Hematopoietic multipotent progenitor cell treated with erythropoietin and hydrocortisone succinate and interleukin-3 and kit ligand, for 4 days (in vitro differentiated cells): ENCODE results near the gene EFEMP2.

Experiments used
- DNase-seq: peaks from one replicate; pipeline ENCODE4 v3.0.0-alpha.2; 2015

EFEMP2 gene

DNA sequence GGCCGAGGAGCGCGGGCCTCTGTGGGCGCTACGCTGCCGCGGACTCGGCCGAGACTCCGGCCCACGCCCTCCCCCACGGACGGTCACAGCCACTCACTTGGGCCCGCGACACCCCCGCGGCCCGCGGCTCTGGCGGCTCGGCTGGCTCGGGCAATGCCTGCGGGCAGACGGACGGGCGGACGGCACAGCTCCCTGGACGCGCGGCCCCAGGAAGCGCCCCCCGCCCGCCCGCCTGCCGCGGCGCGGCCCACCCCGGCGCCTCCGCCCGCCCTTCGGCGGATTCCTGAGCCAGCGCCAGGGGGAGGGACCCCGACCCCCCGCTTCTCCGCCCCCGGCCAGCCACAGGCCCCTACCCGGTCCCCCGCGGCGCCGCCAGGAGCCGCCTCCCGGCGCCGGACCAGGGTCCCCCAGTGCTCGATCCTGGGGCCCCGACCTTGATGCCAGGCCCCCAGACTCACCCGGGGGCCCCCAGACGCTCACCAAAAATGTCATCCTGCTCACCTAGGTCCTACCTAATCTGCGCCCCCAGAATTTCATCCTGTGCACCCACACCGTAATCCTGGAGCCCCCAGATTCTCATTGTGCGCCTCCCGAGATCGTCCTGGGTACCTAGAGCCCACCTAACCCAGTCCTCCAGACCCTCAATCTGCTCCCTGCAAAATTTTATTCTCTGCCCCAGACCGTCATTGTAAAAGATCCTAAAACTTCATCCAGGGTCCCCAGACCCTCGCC is at the start of gene EFEMP2:
Gene EFEMP2, minus strand, starts transcription at position 215 of the 732 bp plus-strand sequence. CDS start 446 bp downstream, outside the sequence.
- DNase-seq, result no peak

DNA sequence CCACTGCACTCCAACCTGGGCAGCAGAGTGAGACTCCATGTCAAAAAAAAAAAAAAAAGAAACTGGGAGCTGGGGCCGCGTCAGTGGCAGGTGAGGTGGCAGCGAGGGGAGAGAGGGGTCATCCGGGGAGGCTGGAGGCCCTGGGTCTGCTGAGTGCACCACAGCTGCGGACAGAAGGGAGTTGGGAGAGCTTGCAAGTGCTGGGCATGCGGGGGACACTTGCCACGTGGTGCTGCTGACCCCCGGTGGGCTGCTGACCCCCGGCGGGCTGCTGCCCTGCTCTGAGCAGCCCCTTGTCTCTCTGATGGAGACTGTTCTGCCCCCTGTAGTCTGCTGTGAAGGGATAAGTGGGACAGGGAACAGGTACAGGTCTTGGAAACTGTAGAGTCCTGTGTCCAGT is 49.3 kb upstream of the EFEMP2 start:
- DNase-seq, result no peak

DNA sequence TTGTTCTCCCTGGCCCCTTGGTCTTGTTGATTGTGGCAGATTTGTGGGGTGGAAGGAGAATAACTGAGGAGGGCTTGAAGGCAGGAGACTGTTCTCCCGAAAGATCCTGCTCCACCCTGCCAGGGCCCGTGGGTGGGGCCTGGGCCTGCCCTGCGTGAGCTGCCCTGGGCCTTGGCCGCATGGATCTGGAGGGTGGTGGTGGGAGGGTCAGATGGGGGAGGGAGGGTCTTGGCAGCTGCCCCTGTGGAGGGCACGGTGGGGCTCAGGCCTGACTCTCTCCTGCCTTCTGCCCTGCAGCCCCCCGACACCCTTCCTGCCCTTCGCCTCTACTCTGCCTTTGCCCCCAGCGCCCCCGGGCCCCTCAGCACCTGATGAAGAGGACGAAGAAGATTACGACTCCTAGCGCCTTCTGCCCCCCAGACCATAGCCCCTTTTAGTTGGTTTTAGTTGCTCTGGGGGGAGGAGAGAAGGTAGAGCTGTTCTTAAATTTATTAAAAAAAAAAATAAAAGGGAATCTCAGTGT is 48.5 kb upstream of the EFEMP2 start:
- DNase-seq, result no peak

DNA sequence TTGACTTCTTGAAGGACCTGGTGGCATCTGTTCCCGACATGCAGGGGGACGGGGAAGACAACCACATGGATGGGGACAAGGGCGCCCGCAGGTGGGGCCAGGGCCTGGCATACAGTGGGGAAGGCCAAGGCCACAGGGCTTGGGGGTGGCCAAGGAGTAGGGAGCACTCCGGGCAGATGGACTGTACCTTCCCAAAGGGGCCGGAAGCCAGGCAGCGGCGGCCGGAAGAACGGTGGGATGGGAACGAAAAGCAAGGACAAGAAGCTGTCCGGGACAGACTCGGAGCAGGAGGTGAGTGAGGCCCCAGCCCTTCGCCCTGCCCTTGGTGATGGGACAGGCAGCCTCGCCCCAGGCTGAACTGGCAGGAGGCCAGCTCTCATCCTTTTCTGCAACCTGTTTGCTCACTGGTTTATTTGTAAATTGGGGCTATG is 47.8 kb upstream of the EFEMP2 start:
- no peak for DNase-seq

DNA sequence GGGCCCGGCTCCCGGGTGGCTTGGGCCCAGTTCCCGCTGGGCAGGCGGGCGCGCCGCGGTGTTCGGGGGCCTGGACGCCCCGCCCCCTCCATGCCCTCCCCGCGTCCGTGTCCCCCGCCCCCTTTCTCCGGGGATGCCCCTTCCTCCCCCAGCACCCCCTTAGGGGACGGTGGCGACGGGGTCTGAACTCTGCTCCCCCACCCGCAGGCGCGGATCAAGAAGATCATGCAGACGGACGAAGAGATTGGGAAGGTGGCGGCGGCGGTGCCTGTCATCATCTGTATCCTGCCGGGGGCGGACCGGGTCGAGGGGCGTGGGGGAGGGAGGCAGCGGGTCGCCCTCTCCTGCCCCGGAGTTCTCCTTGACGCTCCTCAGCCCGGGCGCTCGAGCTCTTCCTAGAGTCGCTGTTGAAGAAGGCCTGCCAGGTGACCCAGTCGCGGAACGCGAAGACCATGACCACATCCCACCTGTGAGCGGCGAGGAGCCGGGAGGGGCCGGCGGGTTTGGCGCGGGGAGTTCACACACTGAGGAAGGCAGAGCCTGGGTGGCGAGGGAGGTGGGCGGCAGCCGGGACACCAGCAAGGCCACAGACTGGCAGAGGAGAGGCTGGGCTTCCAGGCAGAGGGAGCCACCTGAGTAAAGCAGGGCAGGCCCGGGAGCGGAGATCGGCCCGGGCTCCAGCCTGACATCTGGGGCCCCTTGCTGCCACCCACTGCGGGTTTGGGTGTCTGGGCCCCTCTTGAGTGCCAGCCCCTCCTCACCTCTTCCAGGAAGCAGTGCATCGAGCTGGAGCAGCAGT is 47.2 kb upstream of the EFEMP2 start:
- peak; percentile 71 for DNase-seq

DNA sequence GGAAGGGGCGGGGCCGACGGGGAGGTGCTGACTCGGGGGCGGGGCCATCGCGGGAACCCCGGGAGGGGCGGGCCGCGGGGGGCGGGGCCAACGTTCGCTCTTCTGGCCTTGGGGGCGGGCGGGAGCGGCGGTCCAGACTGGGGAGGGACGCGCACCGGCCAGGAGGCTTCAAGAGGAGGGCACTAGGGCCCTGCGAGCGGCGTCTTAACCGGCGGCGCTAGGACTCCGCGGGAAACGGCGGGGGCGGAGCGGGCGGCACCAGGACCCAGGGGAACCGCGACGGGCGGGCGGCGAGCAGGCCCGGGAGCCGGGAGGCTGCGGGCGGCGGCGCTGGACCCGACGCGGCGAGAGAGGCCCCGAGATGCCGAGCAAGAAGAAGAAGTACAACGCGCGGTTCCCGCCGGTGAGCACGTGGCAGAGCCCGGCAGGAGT is 46.6 kb upstream of the EFEMP2 start, which contains the start of gene DRAP1:
Gene DRAP1, plus strand, starts transcription at position 286 of the 432 bp plus-strand sequence. Its CDS starts 76 bp downstream, at position 362.
- peak; percentile 100 for DNase-seq

DNA sequence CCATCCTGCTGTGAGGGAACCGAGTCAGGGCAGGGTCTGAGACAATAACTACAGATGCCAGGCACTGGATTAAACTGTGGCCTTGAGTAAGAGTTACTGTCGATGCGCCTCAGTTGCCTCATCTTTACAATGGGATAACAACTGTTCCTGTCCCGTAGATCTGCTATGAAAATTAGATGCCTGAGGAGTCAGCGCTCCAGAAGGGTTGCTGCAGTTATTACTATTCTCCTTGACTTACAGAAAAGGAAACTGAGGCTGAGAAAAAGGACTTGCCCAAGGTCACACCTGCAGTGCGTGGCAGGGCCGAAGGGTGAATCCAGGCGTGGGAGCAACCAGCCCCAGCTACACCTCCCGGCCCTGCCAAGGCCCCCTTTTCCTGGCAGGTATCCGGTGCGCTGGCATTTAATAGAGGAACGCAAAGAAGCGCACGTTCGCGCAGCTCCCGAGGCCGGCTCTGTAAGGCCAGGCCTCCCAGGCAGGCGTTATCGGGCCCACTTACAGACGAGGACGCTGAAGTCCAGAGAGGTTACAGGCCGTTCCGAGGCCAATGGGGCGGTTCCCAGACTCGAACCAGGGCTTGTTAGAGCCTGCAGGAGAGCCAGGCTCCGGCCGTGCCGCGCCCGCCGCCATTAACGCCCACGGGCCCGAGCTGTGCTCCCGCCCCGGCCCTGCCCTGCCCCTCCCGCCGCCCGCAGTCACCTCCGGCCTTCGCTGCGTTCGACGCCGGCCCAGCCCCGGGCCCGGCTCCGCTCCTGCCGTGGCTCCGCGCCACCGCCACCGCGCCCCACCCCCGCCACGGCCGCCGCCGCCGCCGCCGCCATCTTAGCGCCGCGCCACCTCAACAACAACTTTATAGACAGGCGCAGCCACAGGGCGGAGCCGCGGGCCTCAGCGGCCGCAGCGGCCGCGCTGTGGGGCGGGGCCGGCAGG is 45.9 kb upstream of the EFEMP2 start, which contains the start of gene C11orf68:
Gene C11orf68, minus strand, starts transcription at position 852 of the 930 bp plus-strand sequence. Its CDS starts 31 bp downstream, at position 821.
- DNase-seq, result peak; percentile 68

DNA sequence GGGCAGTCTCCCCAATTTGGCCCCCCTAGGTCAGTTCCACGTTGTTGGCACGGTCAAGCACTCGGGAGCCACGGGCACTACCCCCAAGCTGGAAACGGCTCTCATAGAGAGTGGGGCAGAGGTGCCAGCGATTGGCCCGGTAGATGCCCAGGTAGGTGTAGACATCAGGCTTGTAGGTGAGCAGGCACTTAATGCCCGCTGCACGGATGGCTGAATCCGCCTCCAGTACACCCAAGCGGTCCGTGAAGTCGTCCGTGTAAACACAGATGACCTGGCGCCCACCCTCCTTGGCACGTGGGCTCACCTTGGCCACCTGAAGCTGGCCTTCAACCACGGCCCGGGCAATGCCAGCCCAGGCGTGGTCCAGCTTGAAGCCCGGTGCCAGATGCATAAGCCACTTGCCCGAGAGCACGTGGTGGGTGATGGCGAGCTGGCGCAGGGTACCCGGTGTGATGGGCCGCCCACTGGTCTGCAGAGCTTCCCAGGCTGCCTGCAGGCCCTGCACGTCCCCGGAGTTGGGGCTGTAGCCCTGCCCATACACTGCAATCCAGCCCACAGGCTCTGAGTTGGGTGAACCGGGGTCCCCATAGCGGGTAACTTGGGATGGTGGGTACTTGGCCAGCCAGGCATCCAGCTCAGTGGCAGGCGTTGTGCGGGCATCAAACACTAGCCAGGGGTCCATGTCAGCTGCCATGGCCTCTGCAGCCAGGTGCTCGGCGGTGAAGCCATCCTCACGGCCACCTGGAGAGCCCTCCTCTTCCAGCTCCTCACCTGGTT is 45.0 kb upstream of the EFEMP2 start:
- DNase-seq, result no peak

DNA sequence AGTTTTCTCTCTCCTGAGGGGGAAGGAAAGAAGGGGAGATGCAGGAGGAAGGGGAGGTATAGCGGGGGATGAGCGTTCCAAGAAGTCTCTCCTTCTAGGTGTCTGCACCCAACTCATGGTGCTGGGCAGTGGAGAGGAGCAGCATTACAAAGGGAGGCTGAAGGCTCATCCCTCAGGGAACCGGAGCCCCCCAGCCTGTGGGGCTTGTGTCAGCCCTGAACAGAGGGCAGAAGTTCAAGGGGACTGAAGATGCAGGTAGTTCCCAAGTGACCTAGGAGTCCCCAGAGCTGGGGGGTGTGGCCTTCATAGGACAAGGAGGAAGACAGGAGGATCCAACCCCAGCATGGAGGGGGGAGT is 44.5 kb upstream of the EFEMP2 start:
- no peak for DNase-seq

DNA sequence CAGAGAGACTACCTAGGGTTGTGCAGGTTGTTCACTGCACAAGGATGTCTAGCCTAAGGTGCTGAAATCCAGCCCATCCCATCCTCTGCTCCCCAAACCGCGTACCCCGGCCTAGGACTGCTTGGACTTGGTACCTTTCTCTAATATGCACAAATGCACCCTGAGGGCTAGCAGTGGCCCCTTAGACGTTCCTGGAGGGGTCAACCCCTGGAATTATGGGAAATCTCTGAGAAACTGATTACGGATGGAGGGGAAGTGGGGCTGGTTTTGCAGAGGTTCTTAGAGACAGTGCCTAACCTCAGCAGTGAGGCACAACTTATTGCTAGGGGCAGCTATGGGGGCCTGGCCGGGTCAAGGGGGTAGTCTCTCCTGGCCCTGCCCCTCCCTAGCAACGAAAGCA is 43.8 kb upstream of the EFEMP2 start:
- no peak for DNase-seq

DNA sequence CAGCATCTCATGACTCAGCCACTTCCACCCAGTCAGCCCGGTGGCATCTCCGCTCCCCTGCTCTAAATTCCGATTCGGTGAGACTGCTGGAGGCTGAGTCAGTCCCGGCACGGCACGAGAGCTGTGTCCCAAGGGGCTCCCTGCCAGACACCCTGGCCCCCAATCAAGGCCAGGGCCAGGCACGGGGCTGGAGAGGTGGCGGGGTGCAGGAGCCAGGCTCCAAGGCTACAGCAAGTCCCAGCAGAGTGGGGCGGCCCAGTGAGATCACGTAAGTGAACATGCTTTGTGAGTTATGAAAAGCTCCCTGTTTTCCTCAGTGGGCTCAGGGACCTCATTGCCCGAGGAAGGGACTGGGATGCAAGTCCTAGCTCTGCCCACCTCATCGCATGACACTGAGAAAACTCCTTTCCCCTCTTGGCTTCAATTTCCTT is 43.2 kb upstream of the EFEMP2 start:
- DNase-seq, result peak; percentile 73

DNA sequence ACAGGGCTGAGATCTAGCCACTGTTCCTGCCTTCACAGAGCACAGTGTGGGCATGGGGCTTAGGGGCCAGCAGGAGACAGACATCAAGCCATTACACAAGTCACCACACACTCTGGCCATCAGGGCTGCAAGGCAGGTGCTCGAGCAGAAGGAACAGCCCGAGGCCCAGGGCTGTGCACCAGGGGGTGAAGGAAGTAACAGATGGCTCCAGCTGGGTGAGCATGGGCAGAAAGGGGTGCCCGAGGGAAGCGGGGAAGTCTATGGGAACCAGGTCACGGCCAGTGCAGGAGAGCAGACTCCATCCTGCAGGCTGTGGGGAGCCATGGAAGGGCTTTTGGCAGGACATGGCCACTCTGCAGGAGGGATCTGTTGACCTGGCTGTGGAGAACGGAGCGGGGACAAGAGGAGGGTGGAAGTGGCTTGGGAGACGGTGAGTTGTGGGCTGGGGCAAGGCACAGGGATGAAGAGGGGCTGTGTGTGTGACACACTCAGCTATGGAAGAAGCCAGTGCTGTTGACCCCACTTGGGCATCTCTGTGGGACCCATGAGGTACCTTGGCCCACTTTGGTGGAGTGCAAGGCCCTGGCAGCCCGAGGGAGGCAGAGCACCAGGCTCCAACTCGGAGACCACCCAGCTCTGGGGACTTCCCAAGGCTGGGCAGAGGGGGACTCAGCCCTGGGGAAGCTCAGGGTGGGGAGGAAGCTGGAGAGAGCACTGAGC is 42.7 kb upstream of the EFEMP2 start:
- no peak for DNase-seq

DNA sequence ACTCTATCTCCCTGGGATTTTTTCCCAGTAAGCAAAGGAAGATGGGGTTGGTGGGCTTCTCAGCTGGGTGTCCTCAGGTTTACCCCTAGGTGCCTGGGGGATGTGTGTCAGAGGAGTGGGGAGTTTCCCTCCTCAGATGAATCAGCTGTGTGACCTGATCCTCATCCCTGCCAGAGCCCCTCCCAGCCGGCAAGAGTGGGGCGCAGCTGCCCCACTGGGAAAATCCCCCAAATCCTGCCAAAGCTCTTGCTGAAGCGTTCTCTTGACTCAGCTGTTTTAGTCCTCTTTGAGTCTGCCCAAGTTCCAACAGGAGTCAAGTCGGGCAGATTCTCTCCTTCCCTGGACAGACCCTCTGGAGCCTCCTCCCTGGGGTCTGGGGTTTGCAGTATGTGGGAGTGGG is 40.2 kb upstream of the EFEMP2 start:
- no peak for DNase-seq

DNA sequence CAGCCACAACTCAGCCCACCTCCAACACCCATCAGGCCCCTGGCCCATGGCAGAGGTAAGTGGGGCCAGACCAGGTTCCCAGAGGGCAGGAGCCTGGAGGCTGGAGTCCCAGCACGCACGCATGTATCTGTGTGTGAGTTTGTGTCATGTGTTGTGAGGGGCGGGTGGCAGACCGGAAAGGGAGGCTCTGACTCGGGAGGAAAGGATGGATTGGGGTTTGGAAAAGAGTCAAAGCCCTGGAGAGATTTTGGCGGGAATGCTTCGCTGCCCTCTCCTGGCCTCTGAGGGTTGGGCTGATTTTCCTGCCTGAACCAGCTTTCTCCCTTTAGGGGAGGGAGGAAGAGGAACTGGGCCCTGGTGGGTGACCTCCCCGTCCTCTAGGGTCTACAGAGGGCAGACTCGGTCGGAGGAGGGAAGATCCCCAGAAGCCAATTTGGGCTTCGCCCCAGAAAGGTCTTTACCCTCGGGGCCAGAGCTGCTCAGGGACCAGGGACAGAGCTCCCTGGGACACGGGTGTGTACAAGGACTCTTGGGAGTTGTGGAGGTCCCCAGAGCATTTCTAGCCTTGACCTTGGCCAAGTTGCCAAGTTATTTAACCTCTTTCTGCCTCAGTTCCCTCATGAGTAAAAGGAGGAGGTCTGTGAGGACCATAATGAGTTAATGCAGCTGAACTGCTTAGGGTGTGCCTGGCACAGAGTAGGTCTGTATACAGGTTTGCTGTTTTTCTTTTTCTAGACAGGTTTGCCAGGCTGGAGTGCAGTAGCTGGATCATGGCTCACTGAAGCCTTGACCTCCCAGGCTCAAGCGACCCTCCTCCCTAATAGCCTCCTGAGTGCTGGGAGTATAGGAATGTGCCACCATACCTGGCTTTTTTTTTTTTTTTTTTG is 39.3 kb upstream of the EFEMP2 start:
- DNase-seq, result peak; percentile 61

DNA sequence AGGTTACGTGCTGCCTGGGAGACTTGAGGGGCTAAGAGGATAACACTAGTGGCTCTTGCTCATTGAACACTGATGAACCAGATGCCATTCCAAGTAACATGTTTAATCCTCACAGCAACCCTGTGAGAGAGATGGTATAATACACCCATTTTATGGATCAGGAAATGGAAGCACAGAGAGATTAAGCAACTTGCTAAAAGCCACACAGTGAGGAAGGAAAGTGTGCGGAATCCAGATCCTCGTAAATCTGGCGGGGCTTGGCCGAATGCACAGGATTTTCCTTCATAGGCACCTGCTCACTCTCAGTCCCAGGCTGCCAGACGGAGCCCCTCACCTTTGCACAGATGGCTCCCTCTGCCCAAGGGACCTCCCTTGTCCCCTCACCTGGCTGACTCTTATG is 35.3 kb upstream of the EFEMP2 start:
- DNase-seq, result no peak

DNA sequence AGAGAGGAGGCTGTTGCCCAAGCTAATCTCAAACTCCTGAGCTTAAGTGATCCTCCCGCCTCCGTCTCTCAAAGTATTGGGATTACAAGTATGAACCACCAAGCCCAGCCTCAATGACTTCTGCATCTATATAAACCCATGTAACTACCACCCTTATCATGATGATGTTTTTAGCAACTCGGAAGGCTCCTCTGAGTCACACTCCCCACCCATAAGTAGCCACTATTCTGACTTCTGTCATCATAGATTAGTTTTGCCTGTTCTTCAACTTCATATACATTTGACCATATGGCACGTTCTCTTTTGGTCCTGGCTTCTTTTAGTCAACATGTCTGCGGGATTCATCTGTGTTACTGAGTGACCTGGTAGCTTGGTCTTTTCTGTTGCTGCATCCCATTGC is 34.0 kb upstream of the EFEMP2 start:
- peak; percentile 89 for DNase-seq

DNA sequence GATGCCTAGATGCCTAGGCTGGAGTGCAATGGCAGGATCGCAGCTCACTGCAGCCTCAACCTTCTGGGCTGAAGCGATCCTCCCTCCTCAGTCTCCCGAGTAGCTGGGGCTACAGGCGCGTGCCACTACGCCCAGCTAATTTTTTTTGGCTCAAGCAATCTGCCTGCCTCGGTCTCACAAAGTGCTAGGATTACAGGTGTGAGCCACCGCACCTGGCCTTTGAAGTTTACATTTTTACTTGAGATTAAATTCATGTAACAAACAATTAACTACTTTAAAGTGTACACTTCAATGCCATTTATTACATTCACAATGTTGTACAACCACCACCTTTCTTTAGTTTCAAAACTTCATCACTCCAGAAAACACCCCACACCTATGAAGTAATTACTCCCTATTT is 31.1 kb upstream of the EFEMP2 start:
- no peak for DNase-seq

DNA sequence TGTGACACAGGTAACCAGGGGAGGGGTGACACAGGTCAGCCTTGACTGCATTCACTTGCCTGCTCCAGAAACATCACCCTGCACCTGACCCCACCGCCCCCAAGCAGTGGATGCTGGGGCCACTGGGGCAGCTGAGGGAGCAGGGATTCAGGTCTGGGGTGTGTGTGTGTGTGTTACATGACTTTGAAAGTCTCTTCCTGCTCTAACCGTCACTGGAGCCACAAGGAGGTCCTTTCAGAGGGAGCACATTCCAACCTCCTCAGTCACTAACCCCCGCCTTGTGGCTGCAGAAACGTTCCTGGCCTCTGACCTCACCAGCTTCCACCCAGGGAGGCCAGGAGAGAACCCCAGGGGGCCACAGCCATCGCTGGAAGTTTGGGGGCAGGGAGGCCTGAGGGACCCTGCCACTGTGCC is 30.5 kb upstream of the EFEMP2 start:
- no peak for DNase-seq

DNA sequence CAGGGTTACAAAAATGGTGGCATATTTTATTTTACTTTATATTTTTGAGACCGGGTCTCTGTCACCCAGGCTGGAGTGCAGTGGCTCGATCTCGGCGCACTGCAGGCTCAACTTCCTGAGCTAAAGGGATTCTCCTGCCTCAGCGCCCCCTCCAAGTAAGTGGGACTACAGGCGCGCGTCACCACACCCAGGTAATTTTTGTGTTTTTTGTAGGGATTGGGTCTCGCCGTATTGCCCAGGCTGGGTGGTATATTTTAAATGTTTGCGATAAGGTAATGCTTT is 28.2 kb upstream of the EFEMP2 start:
- no peak for DNase-seq
